ENCODE measurements around the gene GRB2. TPM values are rescaled to one million over a fixed set of nuclear protein-coding genes. Genes with fewer than 3 reads are reported as not detected.

Gene GRB2
- total and polyA plus RNA-seq, 10 of the 15 experiments (the other 5 are each of a cell fraction or from before 2014, with no cell fraction given): 113 to 268 (median 158) TPM

- Histone ChIP-seq H3K9me3 (replicated peaks; ENCODE audit: control insufficient read depth, insufficient read depth, low read length) (no peaks in the 10 kb centered on the region), H4K20me1 (ENCODE audit: control insufficient read depth, insufficient read depth) (no peaks in the 10 kb centered on the region), H2AFZ (ENCODE audit: control insufficient read depth, low read depth, low read length) (no peak overlapping the region), H3K27me3 (replicated peaks in 1 of 2; ENCODE audit: control insufficient read depth in 2 of 2, insufficient read depth in 2 of 2, low read length in 1 of 2) (no peaks in the 10 kb centered on the region), H3K79me2 (ENCODE audit: control insufficient read depth, insufficient read depth, low read length) (peaks cover 7% of the 10 kb centered on the region), H3K4me3 (no peak overlapping the region), H3K4me2 (ENCODE audit: control insufficient read depth, insufficient read depth) (no peak overlapping the region), H3K36me3 (ENCODE audit: control insufficient read depth in 2 of 2, insufficient read depth in 2 of 2, low read length in 1 of 2) (no peaks in the 10 kb centered on the region), H3K27ac (ENCODE audit: control insufficient read depth, insufficient read depth) (no peak overlapping the region), H3K4me1 (ENCODE audit: control insufficient read depth, insufficient read depth, low read length) (peaks cover 20% of the 10 kb centered on the region), H3K9ac (ENCODE audit: control insufficient read depth, insufficient read depth, low read length) (no peak overlapping the region)
- ChIA-PET RAD21 (ENCODE audit: unreplicated experiment) (interaction anchor here (2.5 kb wide), 1 partner anchor 64 kb away, joined by 6 read pairs; no protein-coding TSS in a partner anchor), CTCF (interaction anchor here (0.5 to 6.1 kb wide), 4 partner anchors 89 to 1325 kb away, joined by 3 to 65 read pairs (median 28); partner anchors contain the start of gene SLC25A19), POLR2A (interaction anchor here (0.7 to 1.1 kb wide), 3 partner anchors 50 to 94 kb away, joined by 3 to 5 read pairs (median 3); no protein-coding TSS in a partner anchor), SMC1A (ENCODE audit: uncharacterized antibody, unreplicated experiment) (interaction anchor here (1.0 to 1.5 kb wide), 3 partner anchors 16 to 119 kb away, joined by 3 to 6 read pairs (median 4); no protein-coding TSS in a partner anchor)
- 100% methylated on average over 4 of the region's 4 CpGs for WGBS (ENCODE audit: insufficient coverage, insufficient replicate concordance, low lambda C conversion rate, missing lambda C conversion rate)
- TF ChIP-seq JUND (IDR thresholded peaks at IDR 0.05; ENCODE audit: low read depth, low read length) (no peak), TAF1 (IDR thresholded peaks at IDR 0.05; ENCODE audit: borderline replicate concordance, low read depth, low read length) (no peak), MYC (IDR thresholded peaks at IDR 0.05; ENCODE audit: insufficient read depth, insufficient read length, insufficient replicate concordance, low read length, severe bottlenecking) (no peak), ZNF622 (IDR thresholded peaks at IDR 0.05) (no peak), DPF2 (IDR thresholded peaks at IDR 0.05) (no peak), TCF7 (IDR thresholded peaks at IDR 0.05; ENCODE audit: borderline replicate concordance) (no peak), TARDBP (IDR thresholded peaks at IDR 0.05; ENCODE audit: borderline replicate concordance) (no peak), RB1 (IDR thresholded peaks at IDR 0.05; ENCODE audit: borderline replicate concordance) (no peak), POLR2AphosphoS5 (IDR thresholded peaks at IDR 0.05; ENCODE audit: low read length) (no peak), RELA (IDR thresholded peaks at IDR 0.05; ENCODE audit: borderline replicate concordance, partially characterized antibody) (no peak), EGR1 (IDR thresholded peaks at IDR 0.05; ENCODE audit: borderline replicate concordance in 1 of 2, low read depth in 2 of 2, low read length in 2 of 2) (no peak), ZNF384 (IDR thresholded peaks at IDR 0.05; ENCODE audit: borderline replicate concordance, low read depth, low read length) (no peak), ZNF217 (IDR thresholded peaks at IDR 0.05) (no peak), STAT1 (conservative IDR thresholded peaks at IDR 0.05) (no peak), STAT3 (IDR thresholded peaks at IDR 0.05; ENCODE audit: low read depth, low read length) (no peak)
- TF ChIP-seq, protein P1, sequence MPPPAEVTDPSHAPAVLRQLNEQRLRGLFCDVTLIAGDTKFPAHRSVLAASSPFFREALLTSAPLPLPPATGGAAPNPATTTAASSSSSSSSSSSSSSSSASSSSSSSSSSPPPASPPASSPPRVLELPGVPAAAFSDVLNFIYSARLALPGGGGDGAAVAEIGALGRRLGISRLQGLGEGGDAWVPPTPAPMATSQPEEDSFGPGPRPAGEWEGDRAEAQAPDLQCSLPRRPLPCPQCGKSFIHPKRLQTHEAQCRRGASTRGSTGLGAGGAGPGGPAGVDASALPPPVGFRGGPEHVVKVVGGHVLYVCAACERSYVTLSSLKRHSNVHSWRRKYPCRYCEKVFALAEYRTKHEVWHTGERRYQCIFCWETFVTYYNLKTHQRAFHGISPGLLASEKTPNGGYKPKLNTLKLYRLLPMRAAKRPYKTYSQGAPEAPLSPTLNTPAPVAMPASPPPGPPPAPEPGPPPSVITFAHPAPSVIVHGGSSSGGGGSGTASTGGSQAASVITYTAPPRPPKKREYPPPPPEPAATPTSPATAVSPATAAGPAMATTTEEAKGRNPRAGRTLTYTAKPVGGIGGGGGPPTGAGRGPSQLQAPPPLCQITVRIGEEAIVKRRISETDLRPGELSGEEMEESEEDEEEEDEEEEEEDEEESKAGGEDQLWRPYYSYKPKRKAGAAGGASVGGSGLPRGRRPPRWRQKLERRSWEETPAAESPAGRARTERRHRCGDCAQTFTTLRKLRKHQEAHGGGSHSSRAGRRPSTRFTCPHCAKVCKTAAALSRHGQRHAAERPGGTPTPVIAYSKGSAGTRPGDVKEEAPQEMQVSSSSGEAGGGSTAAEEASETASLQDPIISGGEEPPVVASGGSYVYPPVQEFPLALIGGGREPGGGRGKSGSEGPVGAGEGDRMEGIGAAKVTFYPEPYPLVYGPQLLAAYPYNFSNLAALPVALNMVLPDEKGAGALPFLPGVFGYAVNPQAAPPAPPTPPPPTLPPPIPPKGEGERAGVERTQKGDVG (CRISPR knock-in tag; IDR thresholded peaks at IDR 0.05): no peak
- TF ChIP-seq, protein P2, sequence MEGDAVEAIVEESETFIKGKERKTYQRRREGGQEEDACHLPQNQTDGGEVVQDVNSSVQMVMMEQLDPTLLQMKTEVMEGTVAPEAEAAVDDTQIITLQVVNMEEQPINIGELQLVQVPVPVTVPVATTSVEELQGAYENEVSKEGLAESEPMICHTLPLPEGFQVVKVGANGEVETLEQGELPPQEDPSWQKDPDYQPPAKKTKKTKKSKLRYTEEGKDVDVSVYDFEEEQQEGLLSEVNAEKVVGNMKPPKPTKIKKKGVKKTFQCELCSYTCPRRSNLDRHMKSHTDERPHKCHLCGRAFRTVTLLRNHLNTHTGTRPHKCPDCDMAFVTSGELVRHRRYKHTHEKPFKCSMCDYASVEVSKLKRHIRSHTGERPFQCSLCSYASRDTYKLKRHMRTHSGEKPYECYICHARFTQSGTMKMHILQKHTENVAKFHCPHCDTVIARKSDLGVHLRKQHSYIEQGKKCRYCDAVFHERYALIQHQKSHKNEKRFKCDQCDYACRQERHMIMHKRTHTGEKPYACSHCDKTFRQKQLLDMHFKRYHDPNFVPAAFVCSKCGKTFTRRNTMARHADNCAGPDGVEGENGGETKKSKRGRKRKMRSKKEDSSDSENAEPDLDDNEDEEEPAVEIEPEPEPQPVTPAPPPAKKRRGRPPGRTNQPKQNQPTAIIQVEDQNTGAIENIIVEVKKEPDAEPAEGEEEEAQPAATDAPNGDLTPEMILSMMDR (IDR thresholded peaks at IDR 0.05 in 2 of 3, conservative IDR thresholded peaks at IDR 0.05 in 1 of 3; ENCODE audit: control insufficient read depth in 2 of 3, extremely low read depth in 1 of 3, insufficient read depth in 1 of 3, low read depth in 3 of 3, low read length in 3 of 3): no peak
- TF ChIP-seq, protein P3, sequence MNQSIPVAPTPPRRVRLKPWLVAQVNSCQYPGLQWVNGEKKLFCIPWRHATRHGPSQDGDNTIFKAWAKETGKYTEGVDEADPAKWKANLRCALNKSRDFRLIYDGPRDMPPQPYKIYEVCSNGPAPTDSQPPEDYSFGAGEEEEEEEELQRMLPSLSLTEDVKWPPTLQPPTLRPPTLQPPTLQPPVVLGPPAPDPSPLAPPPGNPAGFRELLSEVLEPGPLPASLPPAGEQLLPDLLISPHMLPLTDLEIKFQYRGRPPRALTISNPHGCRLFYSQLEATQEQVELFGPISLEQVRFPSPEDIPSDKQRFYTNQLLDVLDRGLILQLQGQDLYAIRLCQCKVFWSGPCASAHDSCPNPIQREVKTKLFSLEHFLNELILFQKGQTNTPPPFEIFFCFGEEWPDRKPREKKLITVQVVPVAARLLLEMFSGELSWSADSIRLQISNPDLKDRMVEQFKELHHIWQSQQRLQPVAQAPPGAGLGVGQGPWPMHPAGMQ (IDR thresholded peaks at IDR 0.05; ENCODE audit: borderline replicate concordance): no peak
- DNase-seq (ENCODE audit: low read depth, low spot score) (no peak), FAIRE-seq (no peak), ATAC-seq (no peak)
- intact Hi-C loops (cut with micrococcal nuclease; ENCODE audit: unreplicated experiment): loop anchor here (5.0 to 10.0 kb wide), 2 partner anchors 298 to 445 kb away; no protein-coding TSS in a partner anchor
- no TSS peak for BruUV-seq (replicated peaks)
- in situ Hi-C loops (cut with MboI): loop anchor here (5.0 kb wide), 3 partner anchors 138 to 443 kb away; partner anchors contain the start of gene MIF4GD
These were observed 4.7 kb upstream of the GRB2 start for GRCh38 chr17:75410141-75410540.

Measured in GM12878 (cell line).